ENCODE measurements around the gene VPS37B.

VPS37B gene

GRCh38 chr12:122865268-122866231 is 30.4 kb downstream of the VPS37B start:
- no peak for DNase-seq (ENCODE audit: low spot score)

GRCh38 chr12:122864894-122865253 is 31.1 kb downstream of the VPS37B start:
- DNase-seq (ENCODE audit: low spot score) = no peak

- no peak for DNase-seq (ENCODE audit: low spot score)
Observed at GRCh38 chr12:122862872-122863701, 32.8 kb downstream of the VPS37B start.

GRCh38 chr12:122862110-122862634 is 33.8 kb downstream of the VPS37B start:
- no peak for DNase-seq (ENCODE audit: low spot score)

GRCh38 chr12:122861587-122861970 is 34.3 kb downstream of the VPS37B start:
- no peak for DNase-seq (ENCODE audit: low spot score)

GRCh38 chr12:122860854-122861586 is 34.9 kb downstream of the VPS37B start:
- DNase-seq (ENCODE audit: low spot score) = no peak

- DNase-seq (ENCODE audit: low spot score) = peak; percentile 83
Observed at GRCh38 chr12:122860040-122860853, 35.7 kb downstream of the VPS37B start.

- no peak for DNase-seq (ENCODE audit: low spot score)
Observed at GRCh38 chr12:122859303-122860039, 36.5 kb downstream of the VPS37B start.

GRCh38 chr12:122858591-122859302 is 37.2 kb downstream of the VPS37B start:
- no peak for DNase-seq (ENCODE audit: low spot score)

- no peak for DNase-seq (ENCODE audit: low spot score)
Observed at GRCh38 chr12:122858171-122858570, 37.8 kb downstream of the VPS37B start.

- DNase-seq (ENCODE audit: low spot score) = no peak
Observed at GRCh38 chr12:122856999-122857671, 38.8 kb downstream of the VPS37B start.

GRCh38 chr12:122855928-122856831 is 39.7 kb downstream of the VPS37B start:
- DNase-seq (ENCODE audit: low spot score) = no peak

GRCh38 chr12:122855071-122855829 is 40.7 kb downstream of the VPS37B start:
- no peak for DNase-seq (ENCODE audit: low spot score)

- DNase-seq (ENCODE audit: low spot score) = no peak
Observed at GRCh38 chr12:122854554-122854953, 41.4 kb downstream of the VPS37B start.

- no peak for DNase-seq (ENCODE audit: low spot score)
Observed at GRCh38 chr12:122853582-122854245, 42.2 kb downstream of the VPS37B start.

Data from globus pallidus (tissue), 1 donor.